ENCODE data around the gene GATA3. TPM values are rescaled to one million over a fixed set of nuclear protein-coding genes. Genes with fewer than 3 reads are reported as not detected.

GATA3 gene
- total and polyA plus RNA-seq, 2 of the 8 experiments (the other 6 are each of a cell fraction or from before 2014, with no cell fraction given), result 0.02 to 0.43 TPM

DNA sequence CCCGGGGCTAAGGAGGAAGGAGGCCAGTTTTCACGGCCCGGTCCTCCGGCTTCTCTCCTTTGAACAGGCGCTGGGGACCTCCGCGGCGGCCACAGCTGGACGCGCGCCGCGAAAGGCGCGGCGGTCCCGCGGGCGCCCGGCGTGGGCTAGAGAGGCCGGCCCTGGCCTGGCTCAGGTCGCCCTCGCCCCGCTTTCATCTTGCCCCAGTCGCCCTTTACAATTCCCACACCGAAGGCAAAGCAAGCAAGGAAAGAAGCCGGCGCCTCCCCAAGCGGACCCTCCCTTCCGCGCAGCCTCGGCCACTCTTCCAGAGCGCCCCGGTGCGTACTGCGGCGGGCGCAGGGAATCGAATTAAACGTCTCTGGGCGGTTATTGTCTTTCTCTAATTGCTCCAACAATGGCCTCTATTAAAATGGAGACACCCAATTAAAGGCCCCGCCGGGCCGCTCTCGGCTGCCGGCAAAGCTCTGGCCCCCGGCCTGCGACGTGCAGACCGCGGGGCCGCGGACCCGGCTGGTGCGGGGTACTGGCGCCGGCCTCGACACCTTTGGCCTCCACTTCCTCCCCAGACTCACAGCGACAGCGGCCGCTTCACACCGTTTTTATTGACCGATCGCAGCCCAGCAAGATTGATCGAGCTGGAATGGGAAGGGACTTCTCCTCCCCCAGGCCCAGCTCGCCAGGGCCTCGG lies 4.5 kb upstream of the GATA3 start (continued):
- TF ChIP-seq ZNF274 (IDR thresholded peaks at IDR 0.05; ENCODE audit: borderline replicate concordance, extremely low read depth, low read length), result no peak
- TF ChIP-seq NRF1 (IDR thresholded peaks at IDR 0.05; ENCODE audit: low read depth, low read length), result no peak
- TF ChIP-seq EGR1 (IDR thresholded peaks at IDR 0.05; ENCODE audit: borderline replicate concordance, low read depth, low read length), result no peak
- TF ChIP-seq BACH1 (IDR thresholded peaks at IDR 0.05; ENCODE audit: low read length), result no peak
- TF ChIP-seq ASH2L (IDR thresholded peaks at IDR 0.05; ENCODE audit: low read length), result no peak

Data from H1 (cell line).